Trophoblast cell (in vitro differentiated cells and primary cell): Measurements from ENCODE around the gene TXNDC16.
"Not testable (repeated sequence)": the region's sequence is repeated elsewhere in the genome, so short reads cannot be mapped to it uniquely, and the experiment has no call there.

ENCODE experiments used
- DNase-seq, 2 donors: peaks; one replicate each; pipeline ENCODE4 v3.0.0-alpha.2; 2016
- H2AFZ ChIP-seq: 2 replicates; pipeline ENCODE4 v1.6.1; 2013; ENCODE audit warnings: low read length, moderate library complexity, mild to moderate bottlenecking; ENCODE audit not compliant: insufficient read depth, poor library complexity
- H2AK5ac ChIP-seq: 2 replicates; pipeline ENCODE4 v1.6.1; 2013; ENCODE audit warnings: mild to moderate bottlenecking, low read length
- H2BK120ac ChIP-seq: 2 replicates; pipeline ENCODE4 v1.6.1; 2013; ENCODE audit warnings: low read length, mild to moderate bottlenecking, moderate library complexity; ENCODE audit not compliant: insufficient read depth, poor library complexity
- H2BK12ac ChIP-seq: 2 replicates; pipeline ENCODE4 v1.6.1; 2013; ENCODE audit warnings: mild to moderate bottlenecking, low read length, moderate library complexity
- H2BK5ac ChIP-seq: 2 replicates; pipeline ENCODE4 v1.6.1; 2013; ENCODE audit warnings: low read length, low read depth, moderate library complexity, mild to moderate bottlenecking; ENCODE audit not compliant: poor library complexity
- H3K14ac ChIP-seq: 2 replicates; pipeline ENCODE4 v1.6.1; 2013; ENCODE audit warnings: mild to moderate bottlenecking, low read length
- H3K18ac ChIP-seq: 2 replicates; pipeline ENCODE4 v1.6.1; 2013; ENCODE audit warnings: mild to moderate bottlenecking, low read length
- H3K23ac ChIP-seq: 2 replicates; pipeline ENCODE4 v1.6.1; 2013; ENCODE audit warnings: low read length
- H3K27ac ChIP-seq: 2 replicates; pipeline ENCODE4 v1.5.1; 2013; ENCODE audit warnings: low read depth, mild to moderate bottlenecking, inconsistent platforms, low read length, moderate library complexity
- H3K27me3 ChIP-seq: 2 replicates; pipeline ENCODE4 v1.6.1; 2013; ENCODE audit warnings: inconsistent platforms, mild to moderate bottlenecking, low read length, moderate library complexity; ENCODE audit not compliant: insufficient read depth
- H3K36me3 ChIP-seq, 2 experiments: 1 replicate in 1 of 2; 2 replicates in 1 of 2; pipeline ENCODE4 v1.6.1; 2013; ENCODE audit warnings: low read length in 2 of 2, mild to moderate bottlenecking in 2 of 2, moderate library complexity in 1 of 2; ENCODE audit not compliant: insufficient read depth in 2 of 2, control insufficient read depth in 1 of 2
- H3K4ac ChIP-seq: 2 replicates; pipeline ENCODE4 v1.6.1; 2013; ENCODE audit warnings: low read depth, mild to moderate bottlenecking, low read length, moderate library complexity
- H3K4me1 ChIP-seq, 2 experiments: 1 replicate in 1 of 2; 2 replicates in 1 of 2; pipeline ENCODE4 v1.6.1; 2013; ENCODE audit warnings: low read length in 2 of 2, mild to moderate bottlenecking in 2 of 2, moderate library complexity in 1 of 2; ENCODE audit not compliant: insufficient read depth in 2 of 2, control insufficient read depth in 1 of 2
- H3K4me2 ChIP-seq: 2 replicates; pipeline ENCODE4 v1.6.1; 2013; ENCODE audit warnings: inconsistent platforms, mild to moderate bottlenecking, low read length, moderate library complexity
- H3K4me3 ChIP-seq: 2 replicates; pipeline ENCODE4 v1.5.1; 2013; ENCODE audit warnings: mild to moderate bottlenecking, low read depth, low read length, inconsistent platforms
- H3K79me1 ChIP-seq: one replicate; pipeline ENCODE4 v1.6.1; 2013; ENCODE audit warnings: low read length
- H3K79me2 ChIP-seq: 2 replicates; pipeline ENCODE4 v1.6.1; 2013; ENCODE audit warnings: low read length, mild to moderate bottlenecking; ENCODE audit not compliant: control insufficient read depth, insufficient read depth, poor library complexity
- H3K9ac ChIP-seq: 2 replicates; pipeline ENCODE4 v1.6.1; 2013; ENCODE audit warnings: mild to moderate bottlenecking, low read length
- H3K9me3 ChIP-seq: 2 replicates; pipeline ENCODE4 v1.6.1; 2013; ENCODE audit warnings: low read depth, mild to moderate bottlenecking, control low read depth, inconsistent platforms, low read length; ENCODE audit not compliant: insufficient read depth
- H4K12ac ChIP-seq: 2 replicates; pipeline ENCODE4 v1.6.1; 2013; ENCODE audit warnings: low read depth, mild to moderate bottlenecking, low read length, moderate library complexity
- H4K8ac ChIP-seq: 2 replicates; pipeline ENCODE4 v1.6.1; 2013; ENCODE audit warnings: low read depth, mild to moderate bottlenecking, low read length, moderate library complexity
- H4K91ac ChIP-seq: one replicate; pipeline ENCODE4 v1.6.1; 2013; ENCODE audit warnings: low read depth, mild to moderate bottlenecking, low read length, moderate library complexity
- WGBS: extraction: QIAGEN DNeasy Blood & Tissue Kit; methylation state at CpG from one replicate; pipeline ENCODE4 v1.1.7; 2013; ENCODE audit warnings: missing lambda C conversion rate; ENCODE audit not compliant: insufficient read length, insufficient coverage; ENCODE audit errors: extremely low coverage; 5-methylcytosine and 5-hydroxymethylcytosine counted together

Gene TXNDC16

DNA sequence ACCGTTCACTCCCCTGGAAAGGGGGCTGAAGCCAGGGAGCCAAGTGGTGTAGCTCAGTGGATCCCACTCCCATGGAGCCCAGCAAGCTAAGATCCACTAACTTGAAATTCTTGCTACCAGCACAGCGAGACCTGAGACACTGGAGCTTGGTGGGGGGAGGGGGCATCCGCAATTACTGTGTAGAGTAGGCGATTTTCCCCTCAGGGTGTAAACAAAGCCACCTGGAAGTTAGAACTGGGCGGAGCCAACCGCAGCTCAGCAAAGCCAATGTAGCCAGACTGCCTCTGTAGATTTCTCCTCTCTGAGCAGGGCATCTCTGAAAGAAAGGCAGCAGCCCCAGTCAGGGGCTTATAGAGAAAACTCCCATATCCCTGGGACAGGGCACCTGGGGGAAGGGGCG, 16.1 kb upstream of the TXNDC16 start:
- not testable (repeated sequence) for H3K4me3 ChIP-seq, H2BK5ac ChIP-seq, H2BK120ac ChIP-seq, H4K12ac ChIP-seq, H4K8ac ChIP-seq, H3K79me2 ChIP-seq, H3K79me1 ChIP-seq, H2AK5ac ChIP-seq, H3K4me2 ChIP-seq, H3K14ac ChIP-seq, H3K27ac ChIP-seq, H3K27me3 ChIP-seq, H3K36me3 ChIP-seq, H3K4ac ChIP-seq, H3K9me3 ChIP-seq, H4K91ac ChIP-seq, H3K23ac ChIP-seq, H2AFZ ChIP-seq, H3K4me1 ChIP-seq, H3K9ac ChIP-seq, H2BK12ac ChIP-seq, H3K18ac ChIP-seq
- peak in 1 of 2 donors; percentile 26 for DNase-seq
- WGBS: no CpG with 5 or more reads among the region's 7 CpGs

- no peak overlapping the region for H3K14ac ChIP-seq
- H3K9ac ChIP-seq: no peak overlapping the region
- H2AFZ ChIP-seq: no peak overlapping the region
- H2BK5ac ChIP-seq: no peak overlapping the region
- no peak overlapping the region for H3K4me3 ChIP-seq
- H3K4ac ChIP-seq: no peak overlapping the region
- H2BK12ac ChIP-seq: no peak overlapping the region
- peak in 1 of 2 donors; percentile 16 for DNase-seq
- H3K79me1 ChIP-seq: no peaks in the 10 kb centered on the region
- no peaks in the 10 kb centered on the region for H3K4me1 ChIP-seq
- no peaks in the 10 kb centered on the region for H3K36me3 ChIP-seq
- H2BK120ac ChIP-seq: no peak overlapping the region
- H4K12ac ChIP-seq: no peak overlapping the region
- no peaks in the 10 kb centered on the region for H3K27me3 ChIP-seq
- no peaks in the 10 kb centered on the region for H3K79me2 ChIP-seq
- H3K27ac ChIP-seq: no peak overlapping the region
- WGBS: no CpG with 5 or more reads among the region's 2 CpGs
- H2AK5ac ChIP-seq: no peak overlapping the region
- H4K8ac ChIP-seq: no peak overlapping the region
- no peak overlapping the region for H4K91ac ChIP-seq
- H3K9me3 ChIP-seq: no peaks in the 10 kb centered on the region
- no peak overlapping the region for H3K18ac ChIP-seq
- H3K23ac ChIP-seq: no peak overlapping the region
- no peak overlapping the region for H3K4me2 ChIP-seq
Measured at GRCh38 chr14:52563120-52563519, 10.8 kb upstream of the TXNDC16 start.

- no peak for DNase-seq
- Histone ChIP-seq H3K14ac (no peak overlapping the region), H3K4me1 (no peaks in the 10 kb centered on the region), H2BK5ac (no peak overlapping the region), H3K36me3 (no peaks in the 10 kb centered on the region), H3K4ac (no peak overlapping the region), H3K27me3 (no peaks in the 10 kb centered on the region), H3K9me3 (no peaks in the 10 kb centered on the region), H4K8ac (no peak overlapping the region), H3K4me2 (no peak overlapping the region), H3K4me3 (no peak overlapping the region), H3K23ac (no peak overlapping the region), H3K9ac (no peak overlapping the region), H3K27ac (no peak overlapping the region), H3K79me2 (no peaks in the 10 kb centered on the region), H3K18ac (no peak overlapping the region), H3K79me1 (no peaks in the 10 kb centered on the region), H2BK12ac (no peak overlapping the region), H2AFZ (no peak overlapping the region), H2BK120ac (no peak overlapping the region), H4K12ac (no peak overlapping the region), H4K91ac (no peak overlapping the region), H2AK5ac (no peak overlapping the region)
- WGBS: no CpG with 5 or more reads among the region's 2 CpGs
Measured at GRCh38 chr14:52558688-52559087, 6.4 kb upstream of the TXNDC16 start.

DNA sequence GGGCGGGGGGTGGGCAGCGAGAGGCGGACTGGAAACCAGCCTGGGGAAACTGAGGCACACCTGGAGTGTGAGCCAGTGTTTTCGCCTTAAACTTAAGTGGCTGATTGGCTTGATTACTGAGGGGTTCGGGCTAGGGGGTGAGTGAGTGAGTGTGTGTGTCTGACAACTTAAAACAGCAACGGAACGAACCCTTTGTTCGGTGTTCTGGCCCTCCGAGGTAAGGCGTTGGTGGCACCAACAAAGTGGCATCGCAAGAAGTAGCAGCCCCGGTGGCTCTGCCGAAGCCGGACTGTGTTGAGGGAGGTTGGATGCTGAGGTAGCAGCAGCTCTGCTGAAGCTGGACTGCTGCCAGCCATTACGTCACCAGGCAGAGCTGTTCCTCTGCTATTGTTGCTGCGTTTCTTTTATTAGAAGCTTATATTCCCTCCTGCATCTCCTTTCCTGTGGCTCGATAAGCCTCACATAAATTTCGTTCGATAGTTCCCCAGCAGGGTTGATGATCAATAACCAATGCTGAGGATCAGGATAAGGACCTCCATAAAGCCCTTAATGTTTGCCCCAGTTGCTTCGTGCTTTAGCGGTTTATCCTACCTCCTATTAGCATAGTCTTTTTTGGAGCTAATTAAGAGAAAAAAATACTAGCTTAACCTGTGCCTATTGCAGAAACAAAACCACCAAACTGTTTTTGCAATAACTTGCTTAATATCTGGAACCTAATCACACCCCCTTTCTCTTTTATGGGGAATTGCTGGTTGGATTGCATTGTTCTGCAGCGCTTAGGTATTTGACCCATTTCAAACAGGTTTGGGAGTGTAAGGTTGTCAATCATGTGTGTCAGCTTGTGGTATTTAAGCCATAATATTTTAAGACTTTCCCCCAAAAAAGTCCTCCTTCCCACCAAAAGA, 1.6 kb upstream of the TXNDC16 start:
- Histone ChIP-seq H3K27me3 (no peaks in the 10 kb centered on the region), H3K79me2 (no peaks in the 10 kb centered on the region), H2BK120ac (no peak overlapping the region), H3K9me3 (no peaks in the 10 kb centered on the region), H3K4me1 (peaks cover 0 to 2% of the 10 kb centered on the region in 2 experiments), H2AK5ac (no peak overlapping the region), H2BK5ac (no peak overlapping the region), H3K18ac (no peak overlapping the region), H3K9ac (peak overlapping the region; percentile 12), H3K79me1 (no peaks in the 10 kb centered on the region), H3K36me3 (no peaks in the 10 kb centered on the region), H3K27ac (no peak overlapping the region), H2AFZ (peak overlapping the region; percentile 38), H4K8ac (no peak overlapping the region), H2BK12ac (no peak overlapping the region), H3K14ac (no peak overlapping the region), H3K4ac (no peak overlapping the region), H4K12ac (no peak overlapping the region), H4K91ac (no peak overlapping the region), H3K4me3 (peak overlapping the region; percentile 87), H3K23ac (no peak overlapping the region), H3K4me2 (peak overlapping the region; percentile 98)
- no CpG with 5 or more reads among the region's 22 CpGs for WGBS
- peak; percentile 75 to 77 for DNase-seq
